NOMO-1 treated with dmso at 0.1 percent for 144 hours (cell line): ENCODE data around the gene CD44.

Experiments used
- DNase-seq: peaks from one replicate; lab custom pipeline; 2025; ENCODE audit not compliant: unreplicated experiment; lab: John Stamatoyannopoulos, UW

Gene CD44

GRCh38 chr11:35234460-35235156, 95.6 kb downstream of the CD44 start:
- DNase-seq, result no peak

GRCh38 chr11:35235157-35235468, 96.1 kb downstream of the CD44 start:
- no peak for DNase-seq

DNA sequence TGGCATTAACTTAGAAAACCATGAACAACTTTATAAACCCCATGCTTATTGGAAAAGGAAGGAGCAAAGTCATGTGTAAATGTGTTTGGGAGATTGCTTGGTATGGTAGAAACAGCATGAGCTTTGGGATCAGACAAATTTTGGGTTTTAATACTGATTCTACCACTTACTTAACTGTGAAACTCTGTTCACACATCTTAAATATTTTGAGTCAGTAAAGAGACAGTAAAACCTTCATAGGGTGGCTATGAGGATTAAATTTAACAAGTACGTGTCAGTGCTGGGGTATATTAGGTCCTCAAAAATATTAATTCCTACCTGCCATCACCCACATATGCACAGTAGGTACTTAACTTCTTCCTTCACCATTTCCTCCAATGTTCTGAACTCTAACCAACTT, 96.5 kb downstream of the CD44 start:
- DNase-seq, result no peak

GRCh38 chr11:35235936-35236666, 97.1 kb downstream of the CD44 start:
- no peak for DNase-seq

DNA sequence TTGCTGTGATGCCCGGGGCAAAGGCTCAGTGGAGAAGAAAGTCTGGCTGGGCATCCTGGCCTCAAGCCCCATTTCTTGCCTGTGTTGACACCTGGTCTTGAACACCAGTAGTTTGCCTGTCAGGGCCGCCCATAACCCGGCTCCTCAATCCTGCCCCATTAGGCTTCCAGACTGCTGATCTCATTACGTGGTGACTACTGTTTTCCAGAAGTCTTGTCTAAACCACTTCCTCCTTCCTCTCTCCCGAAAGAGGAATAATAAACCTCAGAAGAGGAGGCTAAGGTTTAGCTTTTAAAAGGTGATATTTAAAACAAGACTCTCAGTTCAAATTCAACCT, 97.7 kb downstream of the CD44 start:
- no peak for DNase-seq

DNA sequence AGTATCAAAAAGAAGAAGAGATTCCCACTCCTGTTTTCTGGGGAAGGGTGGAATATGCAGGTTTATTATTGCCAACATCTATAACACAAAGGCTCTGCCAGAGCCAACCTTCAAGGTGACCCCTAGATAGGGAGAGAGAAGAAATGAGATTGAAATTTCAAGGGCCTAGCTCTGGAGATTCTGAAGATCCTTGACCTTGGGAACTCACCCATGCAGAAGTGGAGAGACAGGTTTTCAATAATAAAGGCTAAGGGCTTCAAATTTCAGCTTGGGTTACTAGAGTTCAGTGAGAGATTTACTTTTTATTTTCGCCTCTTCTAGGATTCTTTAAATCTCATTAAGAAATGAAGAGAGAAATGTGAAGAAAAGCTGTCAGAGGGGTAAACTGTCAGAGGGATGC, 98.4 kb downstream of the CD44 start:
- DNase-seq, result no peak

DNA sequence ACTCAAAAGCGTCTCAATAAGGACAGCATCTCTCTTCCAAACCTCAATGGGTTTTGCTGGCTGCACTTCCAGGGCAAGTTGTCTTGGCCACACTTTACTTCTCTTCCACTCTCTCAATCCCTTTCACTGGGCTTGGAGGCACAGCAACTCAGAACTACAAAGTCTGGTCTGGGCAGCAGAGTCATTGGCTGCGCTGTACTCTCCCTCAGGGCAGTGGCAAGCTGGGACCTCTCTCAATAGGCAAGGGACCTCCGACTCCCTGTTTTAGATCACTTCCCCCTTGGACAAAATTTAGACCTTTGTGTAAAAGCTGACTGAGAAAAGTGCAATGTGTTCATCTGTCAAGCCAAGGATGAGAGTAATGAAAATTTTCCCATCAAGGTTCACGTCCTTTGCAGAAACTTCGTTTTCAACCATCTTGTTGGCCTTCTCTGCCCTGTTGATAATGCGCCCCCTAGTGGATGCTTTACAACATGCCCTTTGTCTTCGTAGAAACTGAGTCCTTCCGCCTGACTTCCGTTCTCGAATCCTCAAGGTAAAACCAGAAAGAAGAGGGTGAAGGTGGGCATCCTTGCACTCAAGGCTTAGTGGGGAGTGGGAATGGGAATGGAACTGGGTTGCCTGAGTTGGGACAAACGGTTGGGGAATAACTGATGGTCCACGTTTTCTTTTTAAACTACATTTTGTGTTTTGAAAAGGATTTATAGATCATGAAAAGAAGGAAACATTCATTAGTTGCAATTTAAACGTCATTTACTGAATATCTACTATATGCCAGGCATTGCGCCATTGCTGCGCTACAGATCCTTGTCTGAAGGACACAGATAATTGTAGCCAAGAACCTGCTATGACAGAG, 99.1 kb downstream of the CD44 start:
- peak; percentile 8 for DNase-seq

GRCh38 chr11:35238882-35239281, 99.9 kb downstream of the CD44 start:
- no peak for DNase-seq

DNA sequence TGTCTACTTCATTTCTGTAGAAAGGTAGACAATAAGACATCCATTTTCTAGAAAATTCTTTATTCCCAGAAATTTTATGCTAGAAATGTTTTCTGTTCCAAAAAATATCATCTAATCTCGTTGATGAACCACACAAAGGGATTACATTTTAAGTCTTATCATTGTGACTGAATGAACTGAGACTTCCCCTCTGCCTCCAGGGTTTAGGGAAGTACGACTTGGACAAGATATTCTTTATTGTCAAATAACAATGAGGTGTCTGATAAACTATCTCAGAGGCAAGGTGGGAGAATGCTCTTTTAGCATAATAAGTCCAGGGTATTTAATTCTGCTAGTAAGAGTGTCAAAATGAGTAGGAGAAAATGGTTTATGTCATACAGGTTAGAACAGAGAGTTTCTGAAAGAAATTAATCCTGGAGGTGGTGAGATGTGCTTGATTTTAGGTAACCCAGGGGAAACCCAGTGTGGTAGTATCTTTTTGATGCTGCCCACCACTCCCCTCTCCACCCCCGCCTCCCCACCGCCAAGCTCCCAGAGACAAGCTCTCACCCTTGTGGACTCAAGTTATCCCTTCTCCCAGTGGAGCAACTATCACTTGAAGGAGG, 100.6 kb downstream of the CD44 start:
- DNase-seq, result no peak

DNA sequence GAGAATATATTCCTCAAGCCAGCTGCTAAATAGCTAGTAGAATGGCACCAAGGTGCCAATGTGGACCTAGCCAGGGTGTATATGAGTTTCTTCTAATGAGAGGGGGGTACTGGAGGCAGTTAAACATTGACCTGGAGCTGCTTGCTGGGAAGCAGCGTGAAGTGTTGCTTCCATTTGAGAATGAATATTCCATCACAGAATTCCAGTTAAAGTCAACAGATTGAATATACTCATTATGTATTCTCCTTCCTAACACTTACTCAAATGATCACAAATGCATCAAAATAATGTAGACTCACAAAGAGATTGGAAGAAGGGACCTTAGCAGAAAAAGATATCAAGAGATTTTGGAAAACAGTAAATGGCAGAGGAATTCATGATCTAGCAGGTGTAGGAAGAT, 102.1 kb downstream of the CD44 start:
- DNase-seq, result no peak

DNA sequence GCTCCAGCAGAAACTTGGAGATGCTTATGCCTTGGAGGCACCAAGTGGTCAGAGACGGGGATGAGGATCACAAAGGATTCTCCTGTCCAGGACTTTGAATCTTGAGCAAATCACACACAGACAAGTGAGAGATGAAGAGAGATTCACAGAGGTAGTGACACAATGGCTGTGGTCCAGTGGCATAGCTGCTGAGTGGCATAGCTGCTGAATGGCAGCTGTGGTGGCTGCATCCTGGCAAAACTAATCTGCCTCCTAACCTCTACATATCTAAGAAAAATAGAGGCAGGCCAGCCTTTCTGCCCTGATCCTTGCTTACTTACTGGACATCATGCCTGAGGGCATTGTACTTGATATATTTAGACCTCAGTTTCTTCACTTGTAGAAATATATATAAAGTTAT, 102.6 kb downstream of the CD44 start:
- DNase-seq, result no peak

DNA sequence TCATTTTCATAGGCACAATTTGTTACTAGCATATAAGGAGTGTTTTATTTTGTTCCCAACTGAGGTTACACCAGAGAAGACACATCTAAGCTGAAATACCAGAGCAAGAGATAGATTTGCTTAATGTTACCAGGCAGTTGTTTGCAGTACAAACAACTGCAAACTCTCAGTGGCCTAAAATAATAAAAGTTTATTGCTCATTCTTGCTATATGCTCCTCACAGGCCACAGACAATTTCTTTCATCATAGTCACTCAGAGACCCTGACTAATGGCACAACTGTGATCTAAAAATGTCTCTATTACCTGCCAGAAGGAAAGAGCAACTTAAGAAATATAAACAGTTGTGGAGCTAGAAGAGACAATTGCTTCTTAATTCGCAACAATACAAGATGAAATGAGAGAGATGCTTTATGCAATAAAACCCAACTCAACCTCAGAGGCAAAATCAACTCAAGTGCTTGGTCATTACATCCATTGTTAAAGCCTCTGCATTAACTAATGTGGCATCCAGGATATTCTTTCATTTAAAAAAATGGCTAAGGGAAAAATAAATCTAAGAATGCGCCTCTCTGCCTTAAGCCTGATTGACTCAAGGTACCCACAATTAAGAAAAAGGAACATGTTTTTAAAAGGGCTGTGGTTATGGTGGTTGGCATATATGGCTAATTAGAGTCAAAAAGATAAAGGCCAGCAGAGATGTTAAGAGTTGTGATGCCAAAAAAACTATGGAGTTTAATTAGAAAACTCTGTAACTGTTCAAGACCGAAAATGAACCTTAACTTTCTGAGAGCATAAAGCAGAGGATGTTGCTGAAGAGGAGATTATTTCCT, 103.7 kb downstream of the CD44 start:
- DNase-seq, result peak; percentile 24

GRCh38 chr11:35243774-35244173, 104.8 kb downstream of the CD44 start:
- DNase-seq, result no peak

DNA sequence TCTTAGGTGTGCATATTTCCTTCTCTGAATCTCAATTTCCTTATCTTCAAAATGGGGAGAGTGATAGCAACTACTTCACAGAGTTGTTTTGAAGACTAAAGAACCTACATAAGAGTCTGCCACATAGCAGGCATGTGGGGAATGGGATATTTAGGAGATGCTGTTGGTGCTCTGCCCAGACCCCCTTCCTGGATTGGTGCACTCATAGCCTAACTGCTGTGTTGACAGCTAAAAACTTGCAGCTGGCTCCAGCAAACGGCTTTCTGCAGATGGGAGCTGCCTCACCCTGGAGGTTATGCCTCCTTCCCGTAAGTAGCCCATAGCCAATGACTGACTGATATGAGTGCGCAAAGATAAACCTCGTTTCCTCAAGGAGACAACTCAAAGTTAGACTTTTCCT, 106.1 kb downstream of the CD44 start:
- DNase-seq, result no peak

DNA sequence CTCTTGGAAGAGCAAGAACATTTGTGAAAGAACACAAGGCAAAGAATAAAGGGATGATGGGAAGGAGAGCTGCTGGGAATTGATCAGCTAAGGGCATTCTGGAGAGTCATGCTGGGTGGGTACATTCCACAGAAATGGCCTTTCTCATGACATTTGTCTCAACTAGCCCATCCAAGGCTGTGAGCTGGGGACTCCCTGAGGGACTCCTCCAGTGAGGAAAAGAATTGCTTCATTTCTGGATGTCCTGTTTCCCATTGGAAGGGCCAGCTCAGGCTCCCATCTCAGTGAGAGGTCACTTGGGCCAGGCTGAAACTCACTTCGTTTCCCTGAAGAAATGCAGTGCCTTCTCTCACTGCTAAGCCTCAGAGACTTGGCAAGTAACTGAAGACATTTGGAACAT, 106.8 kb downstream of the CD44 start:
- no peak for DNase-seq

- DNase-seq, result no peak
These were observed 107.8 kb downstream of the CD44 start for GRCh38 chr11:35246745-35247144.

DNA sequence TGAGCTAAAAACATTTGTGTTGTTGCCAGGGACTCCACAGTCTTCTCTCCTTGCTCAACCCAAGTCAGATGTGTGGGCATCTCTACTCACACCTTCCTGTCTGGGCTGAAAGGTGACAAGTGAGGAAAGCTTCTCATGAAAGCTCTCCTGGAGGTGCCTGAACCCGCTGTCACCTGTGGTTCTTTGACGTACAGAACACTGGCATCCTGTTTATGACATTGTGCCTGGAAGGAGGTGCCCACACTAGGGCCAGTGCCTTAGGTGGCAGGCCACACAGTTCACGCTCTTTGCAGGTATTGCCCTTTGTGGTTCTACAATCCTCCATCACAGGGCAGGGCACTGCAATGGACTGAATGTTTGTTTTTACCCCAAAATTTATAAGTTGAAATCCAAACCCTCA, 108.5 kb downstream of the CD44 start:
- no peak for DNase-seq

- DNase-seq, result no peak
These were observed 108.9 kb downstream of the CD44 start for GRCh38 chr11:35247863-35248262.

DNA sequence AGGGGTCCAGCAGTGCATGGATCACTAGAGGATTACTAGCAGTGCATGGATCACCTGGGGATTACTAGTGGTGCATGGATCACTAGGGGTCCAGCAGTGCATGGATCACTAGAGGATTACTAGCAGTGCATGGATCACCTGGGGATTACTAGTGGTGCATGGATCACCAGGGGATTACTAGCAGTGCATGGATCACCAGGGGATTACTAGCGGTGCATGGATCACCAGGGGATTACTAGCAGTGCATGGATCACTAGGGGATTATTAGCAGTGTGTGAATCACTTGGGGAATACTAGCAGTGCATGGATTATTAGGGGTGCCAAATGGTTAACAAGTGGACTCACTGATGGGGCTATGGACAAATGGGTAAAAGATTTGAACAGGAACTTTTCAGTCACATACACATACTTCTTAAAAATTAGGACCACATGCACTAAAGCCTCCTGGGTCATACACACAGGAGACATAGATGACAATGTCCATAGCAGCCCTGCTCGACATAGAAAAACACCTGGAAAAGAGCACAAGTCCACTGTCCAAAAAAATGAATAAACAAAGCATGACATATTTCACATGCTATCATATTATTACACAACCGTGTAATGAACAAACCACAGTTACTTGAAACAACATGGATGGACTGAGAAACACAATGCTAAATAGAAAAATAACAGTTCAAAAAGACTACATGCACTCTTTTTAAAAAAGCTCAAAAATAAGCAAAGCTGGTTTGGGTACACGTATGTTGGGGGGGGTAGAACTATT, 109.8 kb downstream of the CD44 start:
- DNase-seq, result no peak

GRCh38 chr11:35250192-35250591, 111.2 kb downstream of the CD44 start:
- DNase-seq, result no peak
